CD4-positive, alpha-beta T cell treated with Interleukin-4 for 4 hours (primary cell): ENCODE results near the gene DCP1B.

Source experiments
- DNase-seq: peaks from one replicate; pipeline ENCODE4 v3.0.0-alpha.2; 2020

The DCP1B gene

DNA sequence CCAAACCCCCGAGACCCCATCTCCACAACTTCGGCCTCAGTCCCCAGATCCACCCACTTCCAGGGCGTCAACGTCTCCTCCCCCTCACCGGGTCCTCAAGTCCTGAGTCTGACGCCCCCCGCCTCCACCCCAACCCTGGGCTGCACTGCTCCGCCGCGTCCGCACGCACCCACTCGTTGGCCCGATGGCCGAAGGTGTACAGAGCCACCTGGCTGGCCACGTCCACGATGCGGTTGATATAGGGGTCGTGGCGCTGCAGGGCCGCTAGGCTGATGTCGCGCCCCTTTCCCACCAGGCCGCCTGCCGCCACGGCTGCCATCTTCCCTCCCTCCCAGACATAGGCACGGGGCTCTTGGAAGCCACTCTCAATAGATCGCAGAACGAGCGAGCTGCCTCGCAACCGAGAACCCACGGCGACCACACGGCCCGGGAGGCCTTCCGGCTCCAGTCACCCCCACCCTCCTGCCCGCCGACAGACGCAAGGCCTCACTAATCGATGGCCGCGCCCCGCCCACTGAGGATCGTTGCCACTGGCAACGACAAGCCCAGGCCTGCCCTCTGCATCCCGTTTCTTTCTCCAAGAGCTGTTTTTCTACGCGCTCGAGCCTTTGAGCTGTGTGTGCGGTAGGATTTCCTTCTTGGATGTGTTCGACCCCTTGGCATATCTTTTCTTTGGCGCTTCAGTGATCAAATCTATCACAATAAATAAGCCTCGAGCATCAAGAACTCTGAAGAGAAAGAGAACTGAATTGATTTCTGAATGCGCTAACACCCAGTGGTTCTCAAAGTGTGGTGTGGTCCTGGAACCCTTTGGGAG lies at the start of gene DCP1B:
Gene DCP1B (minus strand): TSS at position 345 of the 817 bp plus-strand sequence. CDS start 26 bp downstream, at position 319.
- DNase-seq = peak; percentile 95

DNA sequence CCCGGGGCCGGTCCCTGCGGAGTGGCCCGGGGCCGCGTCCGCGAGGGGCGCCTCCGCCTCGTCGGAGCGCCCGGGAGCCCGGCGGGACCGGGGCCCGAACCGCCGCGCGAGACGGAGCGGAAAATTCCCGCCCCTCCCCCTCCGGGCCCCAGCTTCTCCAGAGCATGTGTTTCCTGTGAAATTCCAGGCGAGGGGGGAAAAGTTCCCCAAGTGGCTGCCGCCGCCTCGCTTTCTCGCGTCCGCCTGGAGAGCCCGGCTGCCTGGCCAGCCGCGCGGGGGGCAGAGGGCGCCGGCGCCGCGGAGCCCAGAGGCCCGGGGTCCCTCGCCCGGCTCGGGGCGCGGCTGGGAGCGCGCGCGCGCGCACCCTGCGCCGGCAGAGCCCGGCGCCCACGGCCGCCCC lies 49.4 kb upstream of the DCP1B start:
- no peak for DNase-seq

DNA sequence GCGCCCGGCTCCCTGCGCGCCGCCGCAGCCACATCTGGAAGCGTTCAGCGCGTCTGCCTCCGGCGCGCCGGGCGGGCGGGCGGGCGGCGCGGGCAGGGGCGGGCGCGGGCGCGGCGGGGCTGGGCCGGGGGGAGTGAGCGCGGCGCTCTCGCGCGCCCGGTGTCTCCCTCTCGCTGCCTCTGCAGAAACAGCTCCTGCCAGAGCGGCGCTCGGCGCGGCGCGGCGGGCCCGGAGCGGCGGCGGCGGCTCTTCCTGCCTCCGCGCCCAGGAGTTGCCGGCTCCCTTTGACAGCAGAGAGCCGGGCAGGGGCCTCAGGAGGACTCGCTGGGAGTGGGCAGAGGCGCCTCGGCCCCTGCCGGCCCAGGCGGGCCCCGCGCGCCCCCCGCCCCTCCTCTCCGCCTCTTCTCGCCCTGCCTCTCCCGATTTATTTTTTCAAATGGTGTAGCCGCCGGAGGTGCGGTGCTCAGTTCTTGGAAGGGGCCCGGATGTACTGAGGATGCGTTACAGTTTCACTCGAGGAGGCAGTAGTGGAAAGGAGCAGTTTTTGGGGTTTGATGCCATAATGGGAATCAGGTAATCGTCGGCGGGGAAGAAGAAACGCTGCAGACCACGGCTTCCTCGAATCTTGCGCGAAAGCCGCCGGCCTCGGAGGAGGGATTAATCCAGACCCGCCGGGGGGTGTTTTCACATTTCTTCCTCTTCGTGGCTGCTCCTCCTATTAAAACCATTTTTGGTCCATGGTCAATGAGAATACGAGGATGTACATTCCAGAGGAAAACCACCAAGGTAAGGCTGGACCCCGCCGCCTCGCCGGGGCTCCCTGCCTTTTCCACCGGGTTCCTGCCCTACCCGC lies 48.8 kb upstream of the DCP1B start, which contains the start of gene CACNA1C:
Gene CACNA1C (plus strand): TSS at position 162 of the 853 bp plus-strand sequence. CDS start 576 bp downstream, at position 738.
- peak; percentile 14 for DNase-seq

DNA sequence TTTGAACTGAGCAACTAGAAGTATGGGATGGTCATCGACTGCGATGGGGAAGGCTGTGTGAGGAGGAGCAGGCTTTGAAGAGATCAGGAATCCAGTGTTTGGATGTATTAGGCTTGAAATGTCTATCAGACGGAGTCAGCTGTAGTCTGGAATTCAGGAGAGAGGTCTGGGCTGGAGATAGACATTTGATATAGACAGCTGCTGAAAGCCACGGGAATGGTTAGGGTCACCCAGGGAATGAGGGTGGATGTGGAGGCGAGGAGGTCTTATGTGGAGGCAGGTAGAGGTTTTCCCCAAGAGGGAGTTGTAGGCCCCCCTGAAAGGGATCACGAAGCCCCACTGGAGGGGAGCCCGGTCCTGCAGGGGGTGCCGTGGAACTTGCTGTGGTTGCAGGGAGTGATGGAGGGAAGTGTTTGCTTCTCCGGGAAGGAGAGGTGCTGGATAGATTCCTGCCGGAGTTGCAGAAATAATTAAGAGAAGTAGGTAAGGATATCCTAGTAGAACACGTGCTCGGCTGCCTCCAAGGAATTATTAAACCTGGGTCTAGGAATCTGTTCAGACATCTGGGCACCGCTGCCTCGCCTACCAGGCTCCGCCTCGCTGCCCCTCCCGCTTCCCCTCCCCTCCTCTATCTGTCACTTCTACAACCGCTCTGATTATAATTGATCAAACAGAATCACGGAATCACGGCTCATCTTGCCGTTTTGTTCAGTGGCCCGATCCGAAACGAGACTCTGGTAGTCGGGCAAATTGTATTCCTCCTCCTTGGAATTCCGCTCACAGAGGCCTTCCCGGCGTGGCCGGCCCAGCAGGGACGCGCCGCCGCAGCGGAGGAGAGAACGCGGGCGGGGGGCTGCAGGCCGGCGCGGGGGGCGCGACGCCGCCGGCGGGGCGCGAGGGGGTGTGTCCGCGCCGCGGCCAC lies 47.7 kb upstream of the DCP1B start:
- no peak for DNase-seq

DNA sequence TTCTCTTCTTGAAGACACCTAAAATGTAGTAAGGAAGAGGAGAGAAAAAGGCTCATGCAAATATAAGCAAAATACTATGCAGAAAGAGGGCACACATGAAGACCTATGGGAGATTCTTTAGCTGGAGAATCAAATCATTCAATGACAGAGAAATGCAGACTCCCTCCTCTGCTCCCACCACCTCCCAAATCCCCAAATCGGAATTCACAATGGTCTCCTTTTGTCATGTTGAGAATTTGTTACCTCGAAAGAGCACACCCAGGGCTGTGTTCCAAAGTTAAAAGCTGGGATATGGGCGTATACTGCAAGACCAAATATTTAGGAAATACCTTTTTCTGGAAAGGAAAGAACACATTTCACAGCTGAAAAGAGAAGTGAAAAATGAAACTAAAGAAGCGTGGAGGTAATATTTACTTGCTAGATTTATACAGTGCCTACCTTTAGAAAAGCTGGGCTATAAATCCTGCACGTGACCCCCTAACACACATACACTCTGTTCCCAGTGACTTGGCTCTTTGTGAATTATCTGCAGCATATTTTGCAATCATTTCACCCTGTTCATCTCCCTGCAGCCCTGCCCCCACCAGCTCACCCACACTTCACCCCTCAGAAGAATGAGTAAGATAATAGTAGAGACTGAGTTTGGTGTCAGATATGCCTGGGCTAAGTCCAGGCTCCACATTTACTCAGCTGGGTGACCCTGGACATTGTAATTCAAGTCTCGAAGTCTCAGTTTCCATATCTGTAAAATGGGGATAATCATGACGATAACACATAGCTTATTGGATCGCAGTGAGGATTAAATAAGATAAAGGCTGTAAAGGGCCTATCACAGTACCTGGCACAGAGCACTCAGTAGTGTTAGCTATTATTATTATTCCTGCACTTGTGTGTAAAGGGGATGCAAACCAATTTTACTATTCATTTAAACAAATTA lies 45.6 kb upstream of the DCP1B start:
- DNase-seq = no peak

DNA sequence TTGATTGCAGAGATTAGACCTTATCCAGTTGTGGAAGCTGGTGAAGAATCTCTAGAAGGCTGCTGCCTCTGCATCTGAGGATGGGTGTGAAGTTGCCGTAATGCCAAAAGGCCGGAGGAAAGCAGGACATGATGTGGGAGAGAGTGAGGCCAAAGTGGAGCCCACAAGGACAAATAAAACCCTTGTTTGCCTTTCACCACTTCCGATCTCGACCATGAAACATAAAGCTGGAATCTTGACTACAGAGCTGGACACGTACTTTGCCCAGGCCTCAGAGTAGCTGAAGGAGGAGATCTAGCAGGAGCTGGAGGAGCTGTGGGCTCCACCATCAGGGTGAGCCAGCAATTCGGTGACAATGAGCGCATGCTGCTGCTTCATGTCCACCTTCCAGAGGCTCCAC lies 43.5 kb upstream of the DCP1B start:
- DNase-seq = no peak

DNA sequence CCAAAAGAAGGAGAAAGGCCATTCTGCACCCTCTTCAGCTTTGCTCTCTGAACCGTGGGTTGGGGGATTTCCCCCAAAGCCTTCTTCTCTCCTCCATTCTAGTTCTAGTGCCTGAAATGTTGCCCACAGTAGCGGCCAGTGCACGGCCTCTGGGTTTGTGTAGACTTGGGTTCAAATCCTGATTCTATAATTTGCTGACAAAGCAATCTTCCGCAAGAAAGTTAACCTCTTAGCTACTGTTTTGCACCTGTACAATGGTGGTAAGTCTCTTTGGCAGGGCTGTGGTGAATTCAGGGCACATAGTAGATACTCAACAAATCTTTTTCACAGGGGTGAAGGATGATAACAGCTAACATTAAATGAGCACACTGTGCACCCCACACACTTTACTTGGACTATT lies 42.7 kb upstream of the DCP1B start:
- no peak for DNase-seq

DNA sequence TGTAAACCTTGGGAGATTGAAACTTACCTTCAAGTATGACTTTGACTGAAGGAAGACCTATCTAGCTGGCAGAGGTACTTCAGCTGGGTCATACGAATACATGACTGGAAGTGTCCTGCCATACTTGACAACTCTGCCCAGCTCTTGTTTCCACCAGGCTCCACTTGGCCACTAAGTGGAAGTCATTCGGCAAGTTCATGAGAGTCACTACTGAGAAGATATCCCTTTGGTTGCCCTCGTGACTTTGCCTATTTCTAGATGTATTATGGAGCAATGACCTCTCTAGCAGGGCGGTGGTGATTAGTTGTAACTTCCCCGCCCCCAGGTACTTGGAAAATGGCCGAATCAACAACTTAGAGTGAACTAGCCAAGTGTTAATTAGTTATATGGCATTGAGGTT lies 39.9 kb upstream of the DCP1B start:
- DNase-seq = no peak

DNA sequence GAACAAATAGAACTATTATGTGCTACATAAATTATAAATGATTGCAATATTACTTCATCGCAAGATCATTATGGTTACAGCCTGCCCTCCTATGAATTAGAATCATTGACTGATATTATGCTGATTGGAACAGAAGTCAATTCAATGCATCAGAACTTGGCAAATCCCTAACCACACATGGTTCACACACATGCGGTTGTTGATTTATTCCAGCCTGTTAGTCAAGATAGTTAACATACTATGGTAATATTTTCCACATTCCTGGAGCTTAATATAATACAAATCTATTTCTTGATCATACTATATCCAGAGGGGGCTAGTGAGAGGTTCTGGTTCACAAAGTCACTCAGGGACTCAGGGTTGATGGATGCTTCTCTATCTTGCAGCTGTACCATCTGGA lies 38.8 kb upstream of the DCP1B start:
- no peak for DNase-seq

DNA sequence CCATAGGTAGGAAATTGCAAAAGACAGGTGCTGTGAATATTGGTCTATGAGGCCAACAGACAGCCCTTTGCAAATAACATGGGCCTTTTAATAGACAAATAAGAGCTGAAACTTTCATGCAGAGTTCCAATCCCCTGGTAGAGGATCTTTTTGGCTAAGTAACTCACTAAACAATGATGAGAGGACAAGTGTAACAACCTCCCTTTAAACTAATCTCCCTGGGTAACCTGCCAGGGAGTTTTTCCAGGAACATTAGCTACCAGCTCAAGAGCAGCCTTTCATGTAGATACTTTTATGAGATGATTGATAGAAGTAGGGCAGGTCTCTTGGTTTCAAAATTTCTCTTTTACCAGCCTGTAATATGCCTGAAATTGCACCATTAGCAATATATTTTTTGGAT lies 34.8 kb upstream of the DCP1B start:
- DNase-seq = no peak

DNA sequence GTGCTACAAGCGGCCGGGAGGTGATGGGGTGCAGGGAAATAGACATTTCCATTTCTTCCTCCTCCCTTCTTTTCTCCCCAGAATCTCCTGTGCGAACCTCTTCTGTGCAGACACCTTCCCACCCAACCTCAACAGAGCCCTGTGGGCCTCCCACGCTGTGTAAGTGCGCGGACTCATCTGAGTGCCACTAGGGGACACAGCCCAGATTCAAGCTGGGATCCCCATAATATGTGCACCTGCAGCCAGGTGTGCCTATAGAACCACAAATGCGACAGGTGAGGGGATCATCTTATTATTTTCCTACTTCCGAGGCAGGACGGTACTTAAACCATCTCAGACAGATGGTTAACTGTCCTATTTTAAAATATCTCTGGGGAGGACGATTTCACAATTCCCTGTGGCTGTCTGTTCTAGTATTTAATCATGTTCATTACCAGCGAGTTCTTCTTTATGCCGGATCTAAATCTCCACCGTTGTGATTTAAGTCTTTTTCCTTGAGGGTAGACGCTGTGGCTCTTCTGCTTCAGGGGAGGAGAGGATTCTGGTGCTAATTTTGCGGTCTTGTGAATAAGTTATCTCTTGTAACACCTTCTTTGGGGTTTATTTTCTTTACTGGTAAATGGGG lies 31.3 kb upstream of the DCP1B start:
- no peak for DNase-seq

DNA sequence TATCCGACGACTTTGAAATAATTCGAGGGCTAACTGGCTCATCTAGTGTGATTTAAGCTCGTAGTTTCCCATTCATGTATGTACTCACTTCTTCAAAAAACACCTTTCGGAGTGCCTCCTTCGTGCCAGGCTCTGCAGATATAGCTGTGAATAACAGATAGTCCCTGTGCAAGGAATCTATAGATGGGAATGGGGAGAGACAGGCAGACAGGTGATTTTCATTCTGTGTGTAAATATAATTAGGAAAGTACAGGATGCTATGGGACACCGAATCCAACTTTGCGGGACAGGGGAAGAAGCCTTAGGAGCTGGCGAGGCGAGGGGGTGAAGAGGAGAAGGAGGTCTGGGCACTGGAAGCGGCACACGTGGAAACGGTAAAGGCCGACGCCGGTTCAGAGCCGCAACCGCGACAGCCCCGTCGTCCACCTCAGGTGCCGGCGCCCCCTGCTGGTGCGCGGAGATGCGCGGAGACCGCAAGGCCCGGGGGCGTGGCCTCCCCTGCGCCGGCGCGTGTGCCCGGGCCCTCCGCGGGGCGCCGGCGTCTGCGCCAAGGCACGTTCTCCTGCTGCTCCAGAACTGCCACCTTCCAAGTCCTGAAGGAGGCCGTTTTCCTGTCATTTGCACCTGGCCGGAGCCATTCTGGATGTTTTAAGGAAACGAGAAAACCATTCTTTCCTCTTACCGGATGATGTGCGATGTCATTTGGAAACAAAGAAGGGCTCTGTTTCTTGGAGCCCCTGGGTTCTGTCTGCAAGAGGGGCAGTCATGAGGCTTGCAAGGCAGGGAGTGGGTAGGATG lies 30.6 kb upstream of the DCP1B start:
- peak; percentile 72 for DNase-seq

DNA sequence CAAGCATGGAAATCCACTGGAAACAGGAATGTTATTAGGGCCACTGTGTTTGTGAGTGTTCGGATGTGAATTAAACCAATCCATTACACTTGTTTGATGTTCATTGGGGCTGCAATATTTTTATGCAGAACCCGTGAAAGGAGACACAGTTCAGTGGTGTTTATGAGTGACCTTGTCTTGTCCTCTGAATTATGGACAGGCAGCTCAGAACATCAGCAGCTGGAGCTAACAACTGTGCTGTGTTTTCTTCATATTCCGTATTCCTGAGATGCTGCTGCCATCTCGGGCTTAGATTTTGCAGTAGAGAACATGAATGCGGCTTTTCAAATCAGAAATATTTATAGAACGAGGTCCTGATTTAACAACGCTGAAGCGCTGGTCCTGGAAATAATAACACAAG lies 28.2 kb upstream of the DCP1B start:
- DNase-seq = no peak

DNA sequence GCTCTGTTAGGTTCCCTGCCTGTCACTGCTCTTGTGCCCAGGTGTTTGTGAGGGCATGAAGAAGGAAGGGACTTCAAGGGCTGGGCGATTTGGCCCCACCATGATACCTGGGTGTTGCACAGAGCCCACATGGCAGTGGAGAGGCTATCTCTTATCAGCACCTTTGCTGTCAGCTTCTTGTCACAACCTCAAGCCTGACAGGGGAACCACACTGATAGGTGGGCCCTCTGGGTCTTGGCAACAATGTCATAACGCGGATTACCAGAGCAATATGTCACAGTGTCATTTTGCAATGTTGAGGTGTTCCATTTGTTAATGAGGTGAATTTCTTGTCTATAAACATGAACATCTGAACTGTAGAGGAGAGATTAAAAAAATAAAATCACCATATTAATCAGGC lies 25.6 kb upstream of the DCP1B start:
- no peak for DNase-seq

DNA sequence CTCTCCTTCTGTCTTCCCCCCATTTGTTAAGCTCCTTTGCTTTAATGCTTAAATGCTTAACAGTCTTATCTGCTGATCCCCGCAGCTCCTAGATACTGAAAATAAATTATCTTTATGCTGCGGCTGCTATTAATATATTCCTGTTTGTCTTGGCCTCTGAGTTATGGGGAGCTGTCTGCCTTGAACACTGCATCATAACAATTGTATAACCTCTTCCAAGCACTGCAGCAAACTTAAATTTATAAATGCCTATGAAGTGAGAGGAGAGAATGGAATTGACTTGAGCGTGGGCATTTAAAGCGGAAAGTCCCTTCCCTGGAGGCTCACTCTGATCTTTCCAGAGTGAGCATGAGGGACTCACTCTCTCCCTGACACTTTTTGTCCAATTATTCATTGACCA lies 23.1 kb upstream of the DCP1B start:
- DNase-seq = no peak

DNA sequence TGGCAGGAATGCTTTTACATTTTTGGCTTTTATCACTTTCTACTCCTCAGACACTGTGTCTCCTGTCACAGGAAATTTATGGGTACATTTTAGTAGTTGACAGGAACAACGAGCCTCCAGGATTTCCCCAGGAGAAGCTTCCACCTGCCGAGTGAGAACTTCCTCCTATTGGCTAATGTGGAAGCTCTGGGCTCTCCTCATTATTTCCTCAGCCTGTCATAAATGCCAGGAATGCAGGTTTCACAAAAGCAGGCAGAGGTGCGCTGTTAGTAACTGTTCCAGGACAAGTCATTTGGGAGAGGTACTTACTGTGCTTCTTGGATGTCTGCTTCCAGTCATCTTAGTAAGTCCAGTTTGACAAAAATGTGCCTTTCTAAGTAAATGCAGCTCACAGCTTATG lies 19.1 kb upstream of the DCP1B start:
- DNase-seq = no peak

DNA sequence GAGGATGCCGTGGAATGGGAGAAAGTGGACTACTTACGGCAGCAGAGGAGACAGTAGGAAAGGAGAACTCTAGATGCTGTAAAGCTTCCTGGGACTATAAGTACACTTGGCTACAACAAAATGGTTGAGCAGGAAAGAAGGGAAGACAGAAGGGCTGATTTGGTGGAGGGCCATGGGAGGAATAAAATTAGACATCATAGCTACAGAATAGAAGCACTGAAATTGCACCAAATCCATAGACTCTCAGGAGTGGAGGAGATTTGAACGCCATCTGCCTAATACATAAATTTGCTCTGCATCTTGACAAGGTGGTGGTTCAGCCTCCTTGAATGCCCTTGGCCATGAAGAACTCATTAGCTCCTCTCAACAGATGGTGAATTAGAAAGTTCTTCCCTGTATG lies 16.3 kb upstream of the DCP1B start:
- no peak for DNase-seq

DNA sequence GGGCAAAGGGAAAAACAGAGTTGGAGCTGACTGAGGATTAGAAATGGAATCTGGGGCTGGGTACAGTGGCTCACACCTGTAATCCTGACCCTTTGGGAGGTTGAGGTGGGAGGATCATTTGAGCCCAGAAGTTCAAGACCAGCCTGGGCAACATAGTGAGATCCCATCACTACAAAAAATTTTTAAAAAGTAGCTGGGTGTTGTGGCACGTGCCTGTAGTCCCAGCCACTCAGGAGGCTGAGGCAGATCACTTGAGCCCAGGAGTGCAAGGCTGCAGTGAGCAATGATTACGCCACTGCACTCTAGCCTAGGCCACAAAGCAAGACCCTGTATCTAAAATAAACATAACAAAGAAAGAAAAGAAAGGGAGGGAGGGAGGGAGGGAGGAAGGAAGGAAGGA lies 14.9 kb upstream of the DCP1B start:
- no peak for DNase-seq

DNA sequence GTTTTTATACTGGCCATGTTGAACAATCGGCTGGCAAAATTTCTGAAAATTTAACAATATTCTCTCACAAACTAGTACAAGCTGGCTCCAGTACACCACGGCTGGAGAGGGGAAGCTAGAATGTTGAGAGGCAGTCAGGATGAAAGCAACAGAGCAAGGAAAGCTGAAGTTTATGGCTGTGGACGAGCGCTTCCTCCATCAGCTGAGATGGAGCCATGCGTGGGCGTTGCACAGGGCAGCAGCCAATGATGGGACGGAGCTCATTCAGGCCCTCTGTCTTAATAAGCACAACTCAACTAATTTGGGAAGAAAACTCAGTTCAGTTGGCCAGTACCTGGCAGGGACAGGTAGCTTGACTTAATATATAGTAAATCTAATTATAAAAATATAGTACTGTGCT lies 14.1 kb upstream of the DCP1B start:
- no peak for DNase-seq

DNA sequence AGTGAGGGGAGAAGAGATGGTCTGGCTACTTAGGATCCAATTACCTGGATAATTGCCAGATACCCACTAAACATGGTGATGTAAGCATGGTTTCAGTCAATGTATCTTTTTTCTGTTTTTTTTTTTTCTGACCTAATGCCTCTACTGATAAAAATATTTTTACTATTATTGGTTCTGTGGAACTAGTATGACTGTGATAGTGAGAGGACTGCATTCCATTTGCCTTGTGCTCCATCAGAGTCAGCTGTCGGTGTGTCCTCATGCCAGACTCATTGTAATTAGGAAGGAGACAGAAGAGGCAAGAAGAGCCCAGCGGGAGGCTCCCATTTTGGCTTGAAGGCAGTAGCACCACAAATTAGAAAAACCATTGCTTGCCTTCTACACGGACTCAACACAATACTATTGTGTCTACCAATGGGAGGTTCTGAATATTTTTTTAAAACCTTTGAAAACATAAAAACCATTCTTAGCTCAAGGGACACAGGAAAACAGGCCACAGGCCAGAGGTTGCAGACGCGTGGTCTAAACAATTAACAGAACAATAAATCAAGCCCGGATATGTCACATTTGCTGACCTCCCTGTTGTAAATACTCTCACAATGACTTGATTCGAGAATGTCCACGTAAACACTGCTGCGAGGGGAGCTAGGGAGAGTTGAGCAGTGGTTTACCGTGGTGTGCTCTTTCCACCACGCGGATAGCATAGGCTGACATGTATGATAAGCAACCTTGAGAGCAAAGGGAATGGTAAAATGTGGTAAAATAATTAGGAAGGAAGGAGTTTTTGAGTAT lies 13.5 kb upstream of the DCP1B start:
- no peak for DNase-seq
